NCI-H1048 (cell line): Measurements from ENCODE around the gene KLHL22.
A peak's percentile ranks its signal among the peaks of the same experiment; 100 is the strongest.
"Not testable (repeated sequence)": the region's sequence is repeated elsewhere in the genome, so short reads cannot be mapped to it uniquely, and the experiment has no call there.

ENCODE experiments used
- DNase-seq: peaks from one replicate; lab custom pipeline; 2025; lab: John Stamatoyannopoulos, UW

Gene KLHL22

GRCh38 chr22:20503816-20504215, 8.2 kb upstream of the KLHL22 start:
- DNase-seq, result no peak

- DNase-seq, result no peak
Measured at GRCh38 chr22:20499769-20500168, 4.2 kb upstream of the KLHL22 start.

- no peak for DNase-seq
Measured at GRCh38 chr22:20498913-20499312, 3.3 kb upstream of the KLHL22 start.

GRCh38 chr22:20497426-20497825, 1.8 kb upstream of the KLHL22 start:
- no peak for DNase-seq

- peak; percentile 76 for DNase-seq
Measured at GRCh38 chr22:20495861-20496681, 476 bp upstream of the KLHL22 start.

- DNase-seq, result no peak
Measured at GRCh38 chr22:20491346-20491745, 4.2 kb downstream of the KLHL22 start.

GRCh38 chr22:20490941-20491307, 4.7 kb downstream of the KLHL22 start:
- DNase-seq, result no peak

GRCh38 chr22:20490183-20490940, 5.2 kb downstream of the KLHL22 start:
- no peak for DNase-seq

- no peak for DNase-seq
Measured at GRCh38 chr22:20488946-20489345, 6.6 kb downstream of the KLHL22 start.

GRCh38 chr22:20487715-20488114, 7.9 kb downstream of the KLHL22 start:
- no peak for DNase-seq

- DNase-seq, result no peak
Measured at GRCh38 chr22:20486229-20486628, 9.4 kb downstream of the KLHL22 start.

- DNase-seq, result no peak
Measured at GRCh38 chr22:20484948-20485683, 10.5 kb downstream of the KLHL22 start.

GRCh38 chr22:20483771-20484170, 11.8 kb downstream of the KLHL22 start:
- DNase-seq, result no peak

- DNase-seq, result not testable (repeated sequence)
Measured at GRCh38 chr22:20483143-20483506, 12.5 kb downstream of the KLHL22 start.

GRCh38 chr22:20479612-20480196, 15.9 kb downstream of the KLHL22 start:
- no peak for DNase-seq

- DNase-seq, result not testable (repeated sequence)
Measured at GRCh38 chr22:20478059-20478458, 17.5 kb downstream of the KLHL22 start.

- not testable (repeated sequence) for DNase-seq
Measured at GRCh38 chr22:20475569-20475968, 20.0 kb downstream of the KLHL22 start.

- DNase-seq, result no peak
Measured at GRCh38 chr22:20475115-20475436, 20.5 kb downstream of the KLHL22 start.

- no peak for DNase-seq
Measured at GRCh38 chr22:20472629-20473442, 22.8 kb downstream of the KLHL22 start.

- no peak for DNase-seq
Measured at GRCh38 chr22:20471126-20471833, 24.3 kb downstream of the KLHL22 start.

GRCh38 chr22:20470525-20470924, 25.1 kb downstream of the KLHL22 start:
- not testable (repeated sequence) for DNase-seq
